Panc1 (cell line): ENCODE data around the gene EHD2. TPM values are rescaled to one million over a fixed set of nuclear protein-coding genes. Genes with fewer than 3 reads are reported as not detected.

ENCODE experiments used
- ATAC-seq: fragments of 200-7000 bp; cut with Tn5 transposase; 2 replicates; pipeline ENCODE4 v1.9.1; 2020; ENCODE audit warnings: mild to moderate bottlenecking, moderate library complexity
- BruUV-seq: library from RNA; stranded (reverse); fragments of 400-500 nt; replicated peaks from 2 replicates; lab custom pipeline; 2021; lab: Mats Ljungman, UMichigan
- CTCF ChIA-PET: fragments of 300-600 bp; sonication (Branson Sonifier 250); formaldehyde crosslinking; loops from one replicate; lab custom pipeline; 2022; ENCODE audit warnings: antibody characterized with exemption; lab: Charles Lee
- POLR2A ChIA-PET: fragments of 300-600 bp; sonication (Branson Sonifier 250); formaldehyde crosslinking; loops from one replicate; lab custom pipeline; 2022; ENCODE audit warnings: antibody characterized with exemption; lab: Charles Lee
- DNase-seq: peaks from one replicate; pipeline ENCODE4 v3.0.0-alpha.2; 2010; ENCODE audit warnings: low read depth, low spot score
- H3K27ac ChIP-seq: 2 replicates; pipeline ENCODE4 v1.5.1; 2011; ENCODE audit warnings: mild to moderate bottlenecking, low read length, inconsistent platforms
- H3K27me3 ChIP-seq: fragments of 200-500 bp; sonication (Bioruptor generic); 2 replicates; pipeline ENCODE4 v1.6.0; 2014; ENCODE audit warnings: low read length, inconsistent platforms; ENCODE audit not compliant: control insufficient read depth, insufficient read depth
- H3K36me3 ChIP-seq: fragments of 200-500 bp; sonication (Bioruptor generic); 2 replicates; pipeline ENCODE4 v1.5.1; 2014; ENCODE audit warnings: inconsistent platforms, mild to moderate bottlenecking, low read length, moderate library complexity; ENCODE audit not compliant: control insufficient read depth, insufficient read depth
- H3K4me1 ChIP-seq: 2 replicates; pipeline ENCODE4 v1.5.1; 2011; ENCODE audit warnings: inconsistent platforms, mild to moderate bottlenecking, low read length, moderate library complexity; ENCODE audit not compliant: control insufficient read depth, insufficient read depth
- H3K4me3 ChIP-seq, 2 experiments: 2 replicates each; pipeline ENCODE4 v1.5.1; 2011 to 2012; ENCODE audit warnings: low read depth in 2 of 2, low read length in 2 of 2, mild to moderate bottlenecking in 2 of 2, inconsistent platforms in 1 of 2, moderate library complexity in 1 of 2
- H3K9me3 ChIP-seq: fragments of 200-500 bp; sonication (Bioruptor generic); 2 replicates; pipeline ENCODE4 v1.5.1; 2014; ENCODE audit warnings: low read depth, mild to moderate bottlenecking, inconsistent platforms, low read length, moderate library complexity; ENCODE audit not compliant: control insufficient read depth, insufficient read depth
- POLR2AphosphoS5 ChIP-seq: IDR thresholded peaks from 2 replicates; pipeline ENCODE4 v1.6.1; 2012; ENCODE audit warnings: mild to moderate bottlenecking, low read depth, low read length, moderate library complexity
- SIN3A ChIP-seq: IDR thresholded peaks from 2 replicates; pipeline ENCODE4 v1.6.1; 2012; ENCODE audit warnings: low read depth, mild to moderate bottlenecking, low read length, moderate library complexity, borderline replicate concordance; ENCODE audit not compliant: insufficient read depth
- TCF7L2 ChIP-seq: IDR thresholded peaks from 2 replicates; pipeline ENCODE4 v1.6.1; 2011; ENCODE audit warnings: mild to moderate bottlenecking, low read depth, low read length, inconsistent platforms
- in situ Hi-C: cut with HindIII; loops from 2 replicates; pipeline ENCODE4 v1.10.0; 2016; ENCODE audit warnings: low sequenced_read_pairs, low pct_unique_long_range_greater_than_20kb
- intact Hi-C: fragments of 100-400 bp; cut with micrococcal nuclease; formaldehyde crosslinking; loops from one replicate; pipeline ENCODE4 v1.10.0; 2022; ENCODE audit not compliant: unreplicated experiment
- total RNA-seq: library from RNA; stranded (reverse); gene quantifications from one replicate; pipeline ENCODE4 v1.2.1, GENCODE V29; 2021; ENCODE audit not compliant: unreplicated experiment
- TF ChIP-seq, protein P1 (sequence below): fragments of 450-650 bp; IDR thresholded peaks from 2 replicates; pipeline ENCODE4 v1.5.1; 2017; ENCODE audit warnings: mild to moderate bottlenecking
- TF ChIP-seq, protein P2 (sequence below), 2 experiments: IDR thresholded peaks; 2 replicates each; pipeline ENCODE4 v1.6.1; 2011 to 2012; ENCODE audit warnings: low read depth in 2 of 2, control low read depth in 1 of 2, low read length in 1 of 2, mild to moderate bottlenecking in 1 of 2, moderate library complexity in 1 of 2; ENCODE audit not compliant: insufficient read depth in 1 of 2

The EHD2 gene
- total RNA-seq, 1 experiment from 2014 or later, result 41.8 TPM

DNA sequence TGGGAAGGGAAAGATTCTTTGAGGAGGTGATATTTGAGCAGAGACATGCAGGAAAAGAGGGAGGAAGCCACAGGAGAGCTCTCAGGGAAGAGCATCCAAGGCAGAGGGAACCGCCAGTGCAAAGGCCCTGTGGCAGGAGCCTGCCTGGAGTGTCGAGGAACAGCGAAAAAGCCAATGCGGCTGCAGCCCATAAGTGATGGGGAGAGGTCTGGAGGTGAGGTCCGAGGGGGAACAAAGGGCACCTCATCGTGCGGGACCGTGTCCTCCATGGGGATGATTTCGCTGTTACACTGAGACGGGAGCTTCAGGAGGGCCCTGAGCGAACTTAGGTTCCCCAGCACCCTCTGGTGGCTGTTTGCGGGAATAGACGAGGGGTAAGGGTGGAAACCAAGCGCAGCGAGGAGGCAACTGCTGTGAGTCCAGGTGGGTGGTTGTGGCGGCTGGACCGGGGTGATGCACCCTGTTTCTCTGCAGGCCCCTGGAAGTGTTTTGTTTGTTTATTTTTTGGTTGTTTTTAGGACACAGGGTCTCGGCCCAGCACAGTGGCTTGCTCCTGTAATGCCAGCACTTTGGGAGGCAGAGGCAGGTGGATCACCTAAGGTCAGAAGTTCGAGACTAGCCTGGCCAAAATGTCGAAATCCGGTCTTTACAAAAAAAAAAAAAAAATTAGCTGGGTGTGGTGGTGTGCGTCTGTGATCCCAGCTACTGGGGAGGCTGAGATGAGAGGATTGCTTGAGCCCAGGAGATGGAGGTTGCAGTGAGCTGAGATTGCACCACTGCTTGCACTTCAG, 5.9 kb upstream of the EHD2 start:
- H3K27ac ChIP-seq, result no peak overlapping the region
- intact Hi-C loops (loop anchor here (5.0 kb wide), 1 partner anchor 270 kb away; no protein-coding TSS in a partner anchor), in situ Hi-C loops (no loop called here)
- ChIA-PET POLR2A (interaction anchor here (0.6 kb wide), 1 partner anchor 30 kb away, joined by 4 read pairs; no protein-coding TSS in a partner anchor), CTCF (interaction anchor here (0.7 to 1.9 kb wide), 3 partner anchors 8 to 270 kb away, joined by 3 to 10 read pairs (median 3); no protein-coding TSS in a partner anchor)
- ATAC-seq, result peak; percentile 97
- no peak for TF ChIP-seq POLR2AphosphoS5
- TF ChIP-seq, protein P1, sequence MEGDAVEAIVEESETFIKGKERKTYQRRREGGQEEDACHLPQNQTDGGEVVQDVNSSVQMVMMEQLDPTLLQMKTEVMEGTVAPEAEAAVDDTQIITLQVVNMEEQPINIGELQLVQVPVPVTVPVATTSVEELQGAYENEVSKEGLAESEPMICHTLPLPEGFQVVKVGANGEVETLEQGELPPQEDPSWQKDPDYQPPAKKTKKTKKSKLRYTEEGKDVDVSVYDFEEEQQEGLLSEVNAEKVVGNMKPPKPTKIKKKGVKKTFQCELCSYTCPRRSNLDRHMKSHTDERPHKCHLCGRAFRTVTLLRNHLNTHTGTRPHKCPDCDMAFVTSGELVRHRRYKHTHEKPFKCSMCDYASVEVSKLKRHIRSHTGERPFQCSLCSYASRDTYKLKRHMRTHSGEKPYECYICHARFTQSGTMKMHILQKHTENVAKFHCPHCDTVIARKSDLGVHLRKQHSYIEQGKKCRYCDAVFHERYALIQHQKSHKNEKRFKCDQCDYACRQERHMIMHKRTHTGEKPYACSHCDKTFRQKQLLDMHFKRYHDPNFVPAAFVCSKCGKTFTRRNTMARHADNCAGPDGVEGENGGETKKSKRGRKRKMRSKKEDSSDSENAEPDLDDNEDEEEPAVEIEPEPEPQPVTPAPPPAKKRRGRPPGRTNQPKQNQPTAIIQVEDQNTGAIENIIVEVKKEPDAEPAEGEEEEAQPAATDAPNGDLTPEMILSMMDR, result peak; percentile 85
- no peaks in the 10 kb centered on the region for H3K9me3 ChIP-seq
- peak; percentile 52 for DNase-seq
- no peaks in the 10 kb centered on the region for H3K4me1 ChIP-seq
- H3K4me3 ChIP-seq, result no peak overlapping the region
- no TSS peak for BruUV-seq
- H3K36me3 ChIP-seq, result no peaks in the 10 kb centered on the region
- H3K27me3 ChIP-seq, result no peaks in the 10 kb centered on the region

DNA sequence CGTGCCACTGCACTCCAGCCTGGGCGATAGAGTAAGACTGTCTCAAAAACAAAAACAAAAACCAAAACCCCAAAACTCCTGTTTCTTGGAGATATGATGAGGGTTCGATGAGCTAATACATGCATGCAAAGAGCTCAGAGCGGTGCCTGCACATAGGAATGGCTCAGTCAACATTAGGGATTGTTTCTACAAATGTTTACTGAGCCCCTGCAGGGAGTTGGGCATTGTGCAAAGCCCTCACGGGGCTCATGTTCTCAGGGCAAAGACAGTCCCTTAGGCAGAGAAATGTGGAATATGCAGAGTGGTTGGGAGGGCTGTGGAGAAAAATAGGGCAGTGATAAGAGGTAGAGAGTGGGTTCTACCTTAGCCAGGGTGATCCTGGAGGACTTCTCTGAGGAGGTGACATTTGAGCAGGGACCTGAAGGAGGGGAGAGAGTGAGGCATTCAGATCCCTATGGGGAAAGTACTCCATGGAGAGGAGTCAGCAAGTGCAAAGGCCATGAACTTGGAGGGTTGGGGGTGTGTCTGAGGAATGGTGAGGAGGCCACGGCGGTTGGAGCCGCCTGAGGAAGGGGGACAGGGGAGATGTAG, 1.5 kb upstream of the EHD2 start:
- Histone ChIP-seq H3K4me1 (no peaks in the 10 kb centered on the region), H3K36me3 (no peaks in the 10 kb centered on the region), H3K27me3 (no peaks in the 10 kb centered on the region), H3K9me3 (no peaks in the 10 kb centered on the region), H3K27ac (no peak overlapping the region), H3K4me3 (no peak overlapping the region)
- ATAC-seq, result no peak
- no TSS peak for BruUV-seq
- intact Hi-C loops (no loop called here), in situ Hi-C loops (no loop called here)
- POLR2A ChIA-PET, result no interaction called here
- DNase-seq, result no peak
- TF ChIP-seq TCF7L2 (no peak), SIN3A (no peak), POLR2AphosphoS5 (no peak)
- TF ChIP-seq, protein P2, sequence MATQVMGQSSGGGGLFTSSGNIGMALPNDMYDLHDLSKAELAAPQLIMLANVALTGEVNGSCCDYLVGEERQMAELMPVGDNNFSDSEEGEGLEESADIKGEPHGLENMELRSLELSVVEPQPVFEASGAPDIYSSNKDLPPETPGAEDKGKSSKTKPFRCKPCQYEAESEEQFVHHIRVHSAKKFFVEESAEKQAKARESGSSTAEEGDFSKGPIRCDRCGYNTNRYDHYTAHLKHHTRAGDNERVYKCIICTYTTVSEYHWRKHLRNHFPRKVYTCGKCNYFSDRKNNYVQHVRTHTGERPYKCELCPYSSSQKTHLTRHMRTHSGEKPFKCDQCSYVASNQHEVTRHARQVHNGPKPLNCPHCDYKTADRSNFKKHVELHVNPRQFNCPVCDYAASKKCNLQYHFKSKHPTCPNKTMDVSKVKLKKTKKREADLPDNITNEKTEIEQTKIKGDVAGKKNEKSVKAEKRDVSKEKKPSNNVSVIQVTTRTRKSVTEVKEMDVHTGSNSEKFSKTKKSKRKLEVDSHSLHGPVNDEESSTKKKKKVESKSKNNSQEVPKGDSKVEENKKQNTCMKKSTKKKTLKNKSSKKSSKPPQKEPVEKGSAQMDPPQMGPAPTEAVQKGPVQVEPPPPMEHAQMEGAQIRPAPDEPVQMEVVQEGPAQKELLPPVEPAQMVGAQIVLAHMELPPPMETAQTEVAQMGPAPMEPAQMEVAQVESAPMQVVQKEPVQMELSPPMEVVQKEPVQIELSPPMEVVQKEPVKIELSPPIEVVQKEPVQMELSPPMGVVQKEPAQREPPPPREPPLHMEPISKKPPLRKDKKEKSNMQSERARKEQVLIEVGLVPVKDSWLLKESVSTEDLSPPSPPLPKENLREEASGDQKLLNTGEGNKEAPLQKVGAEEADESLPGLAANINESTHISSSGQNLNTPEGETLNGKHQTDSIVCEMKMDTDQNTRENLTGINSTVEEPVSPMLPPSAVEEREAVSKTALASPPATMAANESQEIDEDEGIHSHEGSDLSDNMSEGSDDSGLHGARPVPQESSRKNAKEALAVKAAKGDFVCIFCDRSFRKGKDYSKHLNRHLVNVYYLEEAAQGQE (IDR thresholded peaks at IDR 0.05; ENCODE audit: insufficient read depth in 1 of 2, low read depth in 2 of 2, low read length in 1 of 2), result no peak
- TF ChIP-seq, protein P1, result no peak
- CTCF ChIA-PET, result interaction anchor here (0.6 kb wide), 1 partner anchor 191 kb away, joined by 6 read pairs; no protein-coding TSS in a partner anchor
